ENCODE measurements around the gene SLC43A1. TPM values are rescaled to one million over a fixed set of nuclear protein-coding genes. Genes with fewer than 3 reads are reported as not detected.

Gene SLC43A1
- total RNA-seq, 1 experiment from 2014 or later = 11.8 TPM

GRCh38 chr11:57487920-57488659 lies 27.4 kb downstream of the SLC43A1 start:
- intact Hi-C loops (cut with micrococcal nuclease) = no loop called here
- no peak overlapping the region for H3K4me2 ChIP-seq (ENCODE audit: low read length)
- no peaks in the 10 kb centered on the region for H3K27me3 ChIP-seq (ENCODE audit: insufficient read depth, low read length)
- DNase-seq (ENCODE audit: low read depth, low spot score) = no peak
- ATAC-seq = no peak
- ChIA-PET CTCF (no interaction called here), POLR2A (no interaction called here), RAD21 (ENCODE audit: low non-redundant PET in 1 of 2, low total read pairs in 2 of 2, uncharacterized antibody in 2 of 2, unreplicated experiment in 2 of 2) (no interaction called here)
- H3K36me3 ChIP-seq (ENCODE audit: control insufficient read depth in 1 of 2, insufficient read depth in 2 of 2, low read length in 2 of 2) = no peaks in the 10 kb centered on the region
- H4K20me1 ChIP-seq (ENCODE audit: insufficient read depth) = no peaks in the 10 kb centered on the region
- BruUV-seq (replicated peaks) = no TSS peak
- H2AFZ ChIP-seq (ENCODE audit: low read depth, low read length, poor library complexity, severe bottlenecking) = no peak overlapping the region
- no peak overlapping the region for H3K4me3 ChIP-seq (replicated peaks in 1 of 2; ENCODE audit: low read depth in 1 of 2, low read length in 2 of 2)
- no peaks in the 10 kb centered on the region for H3K79me2 ChIP-seq (ENCODE audit: insufficient read depth, low read length)
- H3K4me1 ChIP-seq (ENCODE audit: control insufficient read depth in 1 of 2, insufficient read depth in 2 of 2, low read length in 2 of 2) = peaks cover 0 to 1% of the 10 kb centered on the region in 2 experiments; a peak in 1 of 4 replicates
- H3K27ac ChIP-seq (ENCODE audit: low read depth, low read length) = no peak overlapping the region
- H3K9me3 ChIP-seq (ENCODE audit: control insufficient read depth in 1 of 2, insufficient read depth in 1 of 2, low read depth in 1 of 2, low read length in 2 of 2) = no peaks in the 10 kb centered on the region
- no peak for TF ChIP-seq REST (IDR thresholded peaks at IDR 0.05; ENCODE audit: low read depth)
- TF ChIP-seq TCF7L2 (IDR thresholded peaks at IDR 0.05; ENCODE audit: borderline replicate concordance, extremely low read depth, insufficient read depth, insufficient read length) = no peak
- TF ChIP-seq, protein P1, sequence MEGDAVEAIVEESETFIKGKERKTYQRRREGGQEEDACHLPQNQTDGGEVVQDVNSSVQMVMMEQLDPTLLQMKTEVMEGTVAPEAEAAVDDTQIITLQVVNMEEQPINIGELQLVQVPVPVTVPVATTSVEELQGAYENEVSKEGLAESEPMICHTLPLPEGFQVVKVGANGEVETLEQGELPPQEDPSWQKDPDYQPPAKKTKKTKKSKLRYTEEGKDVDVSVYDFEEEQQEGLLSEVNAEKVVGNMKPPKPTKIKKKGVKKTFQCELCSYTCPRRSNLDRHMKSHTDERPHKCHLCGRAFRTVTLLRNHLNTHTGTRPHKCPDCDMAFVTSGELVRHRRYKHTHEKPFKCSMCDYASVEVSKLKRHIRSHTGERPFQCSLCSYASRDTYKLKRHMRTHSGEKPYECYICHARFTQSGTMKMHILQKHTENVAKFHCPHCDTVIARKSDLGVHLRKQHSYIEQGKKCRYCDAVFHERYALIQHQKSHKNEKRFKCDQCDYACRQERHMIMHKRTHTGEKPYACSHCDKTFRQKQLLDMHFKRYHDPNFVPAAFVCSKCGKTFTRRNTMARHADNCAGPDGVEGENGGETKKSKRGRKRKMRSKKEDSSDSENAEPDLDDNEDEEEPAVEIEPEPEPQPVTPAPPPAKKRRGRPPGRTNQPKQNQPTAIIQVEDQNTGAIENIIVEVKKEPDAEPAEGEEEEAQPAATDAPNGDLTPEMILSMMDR (IDR thresholded peaks at IDR 0.05 in 2 of 3, conservative IDR thresholded peaks at IDR 0.05 in 1 of 3; ENCODE audit: borderline replicate concordance in 1 of 3, insufficient read depth in 1 of 3, low read depth in 2 of 3, low read length in 2 of 3) = no peak
- no peak for TF ChIP-seq ZFX (IDR thresholded peaks at IDR 0.05)
- TF ChIP-seq JUND (IDR thresholded peaks at IDR 0.05) = no peak
- no peak for TF ChIP-seq CEBPB (IDR thresholded peaks at IDR 0.05; ENCODE audit: low read depth)
- TF ChIP-seq POLR2AphosphoS5 (IDR thresholded peaks at IDR 0.05; ENCODE audit: low read depth, low read length) = no peak
- no peak for TF ChIP-seq EZH2 (IDR thresholded peaks at IDR 0.05)
- no peak for TF ChIP-seq SIN3A (IDR thresholded peaks at IDR 0.05; ENCODE audit: low read depth)
- no peak for TF ChIP-seq ZNF274 (IDR thresholded peaks at IDR 0.05; ENCODE audit: low read depth, low read length)
- TF ChIP-seq POLR2A (IDR thresholded peaks at IDR 0.05; ENCODE audit: borderline replicate concordance, extremely low read depth, insufficient read depth, insufficient read length) = no peak
- TF ChIP-seq YY1 (IDR thresholded peaks at IDR 0.05; ENCODE audit: extremely low read depth, insufficient replicate concordance, low read depth, low read length) = no peak
- TF ChIP-seq SP1 (IDR thresholded peaks at IDR 0.05; ENCODE audit: low read depth) = no peak
- no peak overlapping the region for H3K9ac ChIP-seq (ENCODE audit: low read length)
- no peaks in the 10 kb centered on the region for H3K9me2 ChIP-seq (ENCODE audit: insufficient read depth)
